Measurements from ENCODE around the gene NOTCH1.

The NOTCH1 gene

DNA sequence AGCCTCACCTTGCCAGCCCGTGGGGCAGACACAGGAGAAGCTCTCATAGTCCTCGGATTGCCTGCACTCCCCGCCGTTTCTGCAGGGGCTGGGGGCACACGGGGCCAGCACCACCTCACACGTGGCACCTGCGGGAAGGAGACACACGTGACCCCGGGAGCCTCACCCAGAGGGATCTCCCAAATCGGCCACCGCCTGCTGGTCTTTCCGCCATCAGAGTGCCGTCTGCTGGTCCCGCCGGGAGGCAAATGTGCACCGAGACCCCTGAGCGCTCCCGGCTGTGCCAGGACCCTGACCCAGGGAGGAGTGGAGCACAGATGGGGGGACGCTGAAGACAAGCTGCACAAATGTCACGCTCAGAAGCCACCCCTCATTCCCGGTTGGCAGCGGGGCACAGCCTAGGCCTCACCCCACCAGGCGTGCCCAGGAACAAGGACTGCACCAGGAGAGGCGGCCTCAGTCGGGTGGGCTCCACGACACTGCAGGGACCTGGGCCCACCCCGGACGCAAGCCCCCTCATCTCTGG is 34.6 kb downstream of the NOTCH1 start:
- no peak for TF ChIP-seq EZH2 (optimal IDR thresholded peaks at IDR 0.05; ENCODE audit: low read depth, low read length)
- TF ChIP-seq EZH2phosphoT487 (IDR thresholded peaks at IDR 0.05; ENCODE audit: low read length), result no peak
- TF ChIP-seq, protein P1, sequence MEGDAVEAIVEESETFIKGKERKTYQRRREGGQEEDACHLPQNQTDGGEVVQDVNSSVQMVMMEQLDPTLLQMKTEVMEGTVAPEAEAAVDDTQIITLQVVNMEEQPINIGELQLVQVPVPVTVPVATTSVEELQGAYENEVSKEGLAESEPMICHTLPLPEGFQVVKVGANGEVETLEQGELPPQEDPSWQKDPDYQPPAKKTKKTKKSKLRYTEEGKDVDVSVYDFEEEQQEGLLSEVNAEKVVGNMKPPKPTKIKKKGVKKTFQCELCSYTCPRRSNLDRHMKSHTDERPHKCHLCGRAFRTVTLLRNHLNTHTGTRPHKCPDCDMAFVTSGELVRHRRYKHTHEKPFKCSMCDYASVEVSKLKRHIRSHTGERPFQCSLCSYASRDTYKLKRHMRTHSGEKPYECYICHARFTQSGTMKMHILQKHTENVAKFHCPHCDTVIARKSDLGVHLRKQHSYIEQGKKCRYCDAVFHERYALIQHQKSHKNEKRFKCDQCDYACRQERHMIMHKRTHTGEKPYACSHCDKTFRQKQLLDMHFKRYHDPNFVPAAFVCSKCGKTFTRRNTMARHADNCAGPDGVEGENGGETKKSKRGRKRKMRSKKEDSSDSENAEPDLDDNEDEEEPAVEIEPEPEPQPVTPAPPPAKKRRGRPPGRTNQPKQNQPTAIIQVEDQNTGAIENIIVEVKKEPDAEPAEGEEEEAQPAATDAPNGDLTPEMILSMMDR (IDR thresholded peaks at IDR 0.05; ENCODE audit: low read length), result no peak
- Histone ChIP-seq H3K9ac (ENCODE audit: low read length) (no peak overlapping the region), H3K27ac (ENCODE audit: low read length) (no peak overlapping the region), H2AFZ (ENCODE audit: low read length) (no peak overlapping the region), H3K4me1 (ENCODE audit: low read length) (no peaks in the 10 kb centered on the region), H3F3A (ENCODE audit: insufficient read depth, low read length) (no peaks in the 10 kb centered on the region), H3K9me2 (replicated peaks; ENCODE audit: insufficient read depth, low read length) (no peaks in the 10 kb centered on the region), H3K79me2 (ENCODE audit: low read length) (no peaks in the 10 kb centered on the region), H3K36me3 (replicated peaks; ENCODE audit: insufficient read depth, low read length) (no peaks in the 10 kb centered on the region), H3K9me3 (replicated peaks; ENCODE audit: insufficient read depth, low read length) (no peaks in the 10 kb centered on the region), H3K27me3 (replicated peaks; ENCODE audit: insufficient read depth, low read length) (no peaks in the 10 kb centered on the region), H3K4me2 (ENCODE audit: low read depth, low read length) (no peak overlapping the region), H4K20me1 (ENCODE audit: insufficient read depth, low read length) (no peaks in the 10 kb centered on the region), H3K4me3 (ENCODE audit: low read length) (no peak overlapping the region)
- DNase-seq, result no peak

DNA sequence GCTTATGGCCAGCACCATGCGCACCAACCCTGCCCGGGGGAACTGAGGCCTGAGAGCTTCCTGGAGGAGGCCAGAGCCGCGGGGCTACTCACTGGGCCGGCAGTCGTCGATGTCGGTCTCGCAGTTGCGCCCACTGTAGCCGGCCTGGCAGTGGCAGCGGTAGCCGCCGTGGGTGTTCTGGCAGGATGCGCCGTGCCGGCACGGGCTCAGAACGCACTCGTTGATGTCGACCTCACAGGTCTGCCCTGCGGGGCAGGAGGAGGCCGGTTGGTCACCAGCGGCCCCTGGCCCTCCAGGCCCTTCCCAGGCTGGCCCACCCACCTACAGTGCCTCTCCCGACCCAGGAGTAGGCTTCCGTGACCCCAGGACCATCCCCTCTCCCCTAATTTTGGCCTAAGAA is 35.3 kb downstream of the NOTCH1 start:
- Histone ChIP-seq H2AFZ (ENCODE audit: low read length) (no peak overlapping the region), H3F3A (ENCODE audit: insufficient read depth, low read length) (no peaks in the 10 kb centered on the region), H3K9ac (ENCODE audit: low read length) (no peak overlapping the region), H3K9me3 (replicated peaks; ENCODE audit: insufficient read depth, low read length) (no peaks in the 10 kb centered on the region), H3K4me3 (ENCODE audit: low read length) (no peak overlapping the region), H3K4me2 (ENCODE audit: low read depth, low read length) (no peak overlapping the region), H4K20me1 (ENCODE audit: insufficient read depth, low read length) (no peaks in the 10 kb centered on the region), H3K27ac (ENCODE audit: low read length) (no peak overlapping the region), H3K27me3 (replicated peaks; ENCODE audit: insufficient read depth, low read length) (no peaks in the 10 kb centered on the region), H3K36me3 (replicated peaks; ENCODE audit: insufficient read depth, low read length) (no peaks in the 10 kb centered on the region), H3K79me2 (ENCODE audit: low read length) (no peaks in the 10 kb centered on the region), H3K4me1 (ENCODE audit: low read length) (no peaks in the 10 kb centered on the region), H3K9me2 (replicated peaks; ENCODE audit: insufficient read depth, low read length) (no peaks in the 10 kb centered on the region)
- DNase-seq, result no peak
- TF ChIP-seq EZH2 (optimal IDR thresholded peaks at IDR 0.05; ENCODE audit: low read depth, low read length) (no peak), EZH2phosphoT487 (IDR thresholded peaks at IDR 0.05; ENCODE audit: low read length) (no peak)
- TF ChIP-seq, protein P1 (IDR thresholded peaks at IDR 0.05; ENCODE audit: low read length), result no peak

DNA sequence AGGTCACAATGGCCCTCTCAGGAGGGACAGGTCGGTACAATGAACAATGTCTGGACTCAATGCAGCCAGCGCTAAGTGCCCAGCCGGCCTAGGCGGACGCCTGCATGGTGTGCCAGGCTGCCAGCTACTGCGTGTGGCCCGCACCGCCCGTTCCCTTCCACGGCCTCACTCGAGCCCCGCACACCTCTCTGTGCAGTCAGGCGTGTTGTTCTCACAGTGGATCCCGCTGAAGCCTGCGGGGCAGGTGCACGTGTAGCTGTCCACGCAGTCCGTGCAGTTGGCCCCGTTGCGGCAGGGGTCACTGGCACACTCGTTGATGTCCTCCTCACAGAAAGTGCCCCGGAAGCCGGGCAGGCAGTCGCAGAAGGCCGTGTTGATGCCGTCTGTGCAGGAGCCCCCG is 36.3 kb downstream of the NOTCH1 start:
- Histone ChIP-seq H3K36me3 (replicated peaks; ENCODE audit: insufficient read depth, low read length) (no peaks in the 10 kb centered on the region), H3K4me2 (ENCODE audit: low read depth, low read length) (no peak overlapping the region), H3K79me2 (ENCODE audit: low read length) (no peaks in the 10 kb centered on the region), H3K27me3 (replicated peaks; ENCODE audit: insufficient read depth, low read length) (no peaks in the 10 kb centered on the region), H3K4me3 (ENCODE audit: low read length) (no peak overlapping the region), H3F3A (ENCODE audit: insufficient read depth, low read length) (no peaks in the 10 kb centered on the region), H3K4me1 (ENCODE audit: low read length) (no peaks in the 10 kb centered on the region), H2AFZ (ENCODE audit: low read length) (no peak overlapping the region), H3K9ac (ENCODE audit: low read length) (no peak overlapping the region), H3K27ac (ENCODE audit: low read length) (no peak overlapping the region), H3K9me2 (replicated peaks; ENCODE audit: insufficient read depth, low read length) (no peaks in the 10 kb centered on the region), H3K9me3 (replicated peaks; ENCODE audit: insufficient read depth, low read length) (no peaks in the 10 kb centered on the region), H4K20me1 (ENCODE audit: insufficient read depth, low read length) (no peaks in the 10 kb centered on the region)
- no peak for DNase-seq
- TF ChIP-seq, protein P1 (IDR thresholded peaks at IDR 0.05; ENCODE audit: low read length), result no peak
- TF ChIP-seq EZH2 (optimal IDR thresholded peaks at IDR 0.05; ENCODE audit: low read depth, low read length), result no peak
